HEK293 (cell line): ENCODE data around the gene LUC7L2.

Experiments
- CTCF ChIA-PET: fragments of 350-600 bp; formaldehyde crosslinking; extraction: SDS; loops from one replicate; lab custom pipeline; 2021; ENCODE audit warnings: antibody characterized with exemption; lab: Yijun Ruan, JAX
- POLR2A ChIA-PET: fragments of 300-600 bp; formaldehyde crosslinking; extraction: SDS; loops from one replicate; lab custom pipeline; 2020; ENCODE audit warnings: antibody characterized with exemption, inconsistent platforms; lab: Yijun Ruan, JAX
- H3K27ac ChIP-seq: fragments of 200-500 bp; sonication (Bioruptor generic); 2 replicates; pipeline ENCODE4 v1.5.1; 2014; ENCODE audit warnings: low read depth, low read length, control low read depth, inconsistent platforms; ENCODE audit errors: extremely low read depth
- H3K36me3 ChIP-seq, 2 experiments: fragments of 200-500 bp in 1 of 2; sonication (Bioruptor generic) in 1 of 2; 1 replicate in 1 of 2; 2 replicates in 1 of 2; pipeline ENCODE4 v1.5.1; 2014 to 2017; ENCODE audit warnings: inconsistent platforms in 2 of 2, low read length in 2 of 2; ENCODE audit not compliant: control insufficient read depth in 2 of 2, insufficient read depth in 1 of 2
- H3K4me1 ChIP-seq: fragments of 200-500 bp; sonication (Bioruptor generic); 2 replicates; pipeline ENCODE4 v1.5.1; 2014; ENCODE audit warnings: mild to moderate bottlenecking, low read length, inconsistent platforms; ENCODE audit not compliant: control insufficient read depth, insufficient read depth
- H3K4me3 ChIP-seq: 2 replicates; pipeline ENCODE4 v1.5.1; 2011; ENCODE audit warnings: low read depth, mild to moderate bottlenecking, control low read depth, low read length, moderate library complexity
- H3K9me3 ChIP-seq: fragments of 200-500 bp; sonication (Bioruptor generic); 2 replicates; pipeline ENCODE4 v1.5.1; 2014; ENCODE audit warnings: low read depth, low read length, inconsistent platforms; ENCODE audit not compliant: control insufficient read depth, insufficient read depth
- AEBP2 ChIP-seq: fragments of 450-650 bp; formaldehyde crosslinking; IDR thresholded peaks from 2 replicates; pipeline ENCODE4 v1.5.1; 2016; ENCODE audit warnings: missing biosample characterization, missing genetic modification characterization, borderline replicate concordance
- EGR2 ChIP-seq: fragments of 450-650 bp; formaldehyde crosslinking; IDR thresholded peaks from 2 replicates; pipeline ENCODE4 v1.5.1; 2016; ENCODE audit warnings: low read depth, missing biosample characterization, missing genetic modification characterization
- GLIS1 ChIP-seq: fragments of 450-650 bp; formaldehyde crosslinking; IDR thresholded peaks from 2 replicates; pipeline ENCODE4 v1.5.1; 2016; ENCODE audit warnings: missing biosample characterization, missing genetic modification characterization
- GLIS2 ChIP-seq: fragments of 450-650 bp; formaldehyde crosslinking; IDR thresholded peaks from 2 replicates; pipeline ENCODE4 v1.5.1; 2016; ENCODE audit warnings: missing biosample characterization, missing genetic modification characterization
- MZF1 ChIP-seq: fragments of 450-650 bp; formaldehyde crosslinking; IDR thresholded peaks from 2 replicates; pipeline ENCODE4 v1.5.1; 2017; ENCODE audit warnings: missing biosample characterization, missing genetic modification characterization, borderline replicate concordance
- ZBTB1 ChIP-seq: fragments of 450-650 bp; formaldehyde crosslinking; IDR thresholded peaks from 2 replicates; pipeline ENCODE4 v1.5.1; 2016; ENCODE audit warnings: missing biosample characterization, missing genetic modification characterization
- ZBTB10 ChIP-seq: fragments of 450-650 bp; formaldehyde crosslinking; IDR thresholded peaks from 2 replicates; pipeline ENCODE4 v1.5.1; 2016; ENCODE audit warnings: missing biosample characterization, missing genetic modification characterization
- ZBTB20 ChIP-seq: fragments of 450-650 bp; formaldehyde crosslinking; IDR thresholded peaks from 2 replicates; pipeline ENCODE4 v1.5.1; 2016; ENCODE audit warnings: missing biosample characterization, missing genetic modification characterization
- ZBTB8A ChIP-seq: fragments of 450-650 bp; formaldehyde crosslinking; IDR thresholded peaks from 2 replicates; pipeline ENCODE4 v1.5.1; 2016; ENCODE audit warnings: missing biosample characterization, missing genetic modification characterization
- ZNF114 ChIP-seq: fragments of 450-650 bp; formaldehyde crosslinking; IDR thresholded peaks from 2 replicates; pipeline ENCODE4 v1.5.0; 2017; ENCODE audit warnings: missing biosample characterization, missing genetic modification characterization
- ZNF140 ChIP-seq: fragments of 450-650 bp; formaldehyde crosslinking; IDR thresholded peaks from 2 replicates; pipeline ENCODE4 v1.5.1; 2016; ENCODE audit warnings: missing biosample characterization, missing genetic modification characterization
- ZNF211 ChIP-seq: fragments of 450-650 bp; formaldehyde crosslinking; IDR thresholded peaks from 2 replicates; pipeline ENCODE4 v1.5.1; 2016; ENCODE audit warnings: low read depth, missing biosample characterization, missing genetic modification characterization
- ZNF26 ChIP-seq: fragments of 450-650 bp; formaldehyde crosslinking; IDR thresholded peaks from 2 replicates; pipeline ENCODE4 v1.5.1; 2016; ENCODE audit warnings: missing biosample characterization, missing genetic modification characterization
- ZNF324 ChIP-seq: fragments of 450-650 bp; formaldehyde crosslinking; IDR thresholded peaks from 2 replicates; pipeline ENCODE4 v1.5.1; 2016; ENCODE audit warnings: missing biosample characterization, missing genetic modification characterization
- ZNF335 ChIP-seq: fragments of 450-650 bp; formaldehyde crosslinking; conservative IDR thresholded peaks from 2 replicates; pipeline ENCODE4 v1.5.1; 2016; ENCODE audit warnings: missing biosample characterization, missing genetic modification characterization
- ZNF501 ChIP-seq: fragments of 450-650 bp; formaldehyde crosslinking; IDR thresholded peaks from 2 replicates; pipeline ENCODE4 v1.5.1; 2016; ENCODE audit warnings: missing biosample characterization, missing genetic modification characterization
- ZNF521 ChIP-seq: fragments of 450-650 bp; formaldehyde crosslinking; IDR thresholded peaks from 2 replicates; pipeline ENCODE4 v1.5.1; 2017; ENCODE audit warnings: missing biosample characterization, mild to moderate bottlenecking, missing genetic modification characterization
- ZNF585B ChIP-seq: fragments of 450-650 bp; formaldehyde crosslinking; IDR thresholded peaks from 2 replicates; pipeline ENCODE4 v1.5.1; 2016; ENCODE audit warnings: missing biosample characterization, missing genetic modification characterization
- ZNF654 ChIP-seq: fragments of 450-650 bp; formaldehyde crosslinking; IDR thresholded peaks from 2 replicates; pipeline ENCODE4 v1.5.1; 2016; ENCODE audit warnings: low read depth, missing biosample characterization, missing genetic modification characterization
- TF ChIP-seq, protein P1 (sequence below): fragments of 450-650 bp; IDR thresholded peaks from 2 replicates; pipeline ENCODE4 v1.5.1; 2018; ENCODE audit warnings: missing biosample characterization, missing genetic modification characterization
- TF ChIP-seq, protein P2 (sequence below): fragments of 450-650 bp; formaldehyde crosslinking; IDR thresholded peaks from 2 replicates; pipeline ENCODE4 v1.5.1; 2016; ENCODE audit warnings: missing biosample characterization, missing genetic modification characterization
- TF ChIP-seq, protein P3 (sequence below): fragments of 450-650 bp; formaldehyde crosslinking; IDR thresholded peaks from 2 replicates; pipeline ENCODE4 v1.5.1; 2016; ENCODE audit warnings: missing biosample characterization, missing genetic modification characterization

Gene LUC7L2

GRCh38 chr7:139358541-139359365, 941 bp upstream of the LUC7L2 start:
- ChIA-PET POLR2A (interaction anchor here (1.4 to 2.5 kb wide), 3 partner anchors 10 to 225 kb away, joined by 6 to 35 read pairs (median 7); partner anchors contain the start of gene FMC1), CTCF (no interaction called here)
- no peak for TF ChIP-seq ZNF26 (tag by site-specific recombination)
- TF ChIP-seq ZBTB8A (tag by site-specific recombination) = no peak
- TF ChIP-seq, protein P1, sequence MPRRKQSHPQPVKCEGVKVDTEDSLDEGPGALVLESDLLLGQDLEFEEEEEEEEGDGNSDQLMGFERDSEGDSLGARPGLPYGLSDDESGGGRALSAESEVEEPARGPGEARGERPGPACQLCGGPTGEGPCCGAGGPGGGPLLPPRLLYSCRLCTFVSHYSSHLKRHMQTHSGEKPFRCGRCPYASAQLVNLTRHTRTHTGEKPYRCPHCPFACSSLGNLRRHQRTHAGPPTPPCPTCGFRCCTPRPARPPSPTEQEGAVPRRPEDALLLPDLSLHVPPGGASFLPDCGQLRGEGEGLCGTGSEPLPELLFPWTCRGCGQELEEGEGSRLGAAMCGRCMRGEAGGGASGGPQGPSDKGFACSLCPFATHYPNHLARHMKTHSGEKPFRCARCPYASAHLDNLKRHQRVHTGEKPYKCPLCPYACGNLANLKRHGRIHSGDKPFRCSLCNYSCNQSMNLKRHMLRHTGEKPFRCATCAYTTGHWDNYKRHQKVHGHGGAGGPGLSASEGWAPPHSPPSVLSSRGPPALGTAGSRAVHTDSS = 0 out of 2 replicates have a peak, but pooled peaks have one; percentile 1
- no peak for TF ChIP-seq EGR2 (tag by site-specific recombination)
- TF ChIP-seq ZNF501 (tag by site-specific recombination) = no peak
- TF ChIP-seq ZNF654 (tag by site-specific recombination) = no peak
- no peak for TF ChIP-seq AEBP2 (tag by site-specific recombination)
- TF ChIP-seq ZNF211 = no peak
- TF ChIP-seq, protein P2, sequence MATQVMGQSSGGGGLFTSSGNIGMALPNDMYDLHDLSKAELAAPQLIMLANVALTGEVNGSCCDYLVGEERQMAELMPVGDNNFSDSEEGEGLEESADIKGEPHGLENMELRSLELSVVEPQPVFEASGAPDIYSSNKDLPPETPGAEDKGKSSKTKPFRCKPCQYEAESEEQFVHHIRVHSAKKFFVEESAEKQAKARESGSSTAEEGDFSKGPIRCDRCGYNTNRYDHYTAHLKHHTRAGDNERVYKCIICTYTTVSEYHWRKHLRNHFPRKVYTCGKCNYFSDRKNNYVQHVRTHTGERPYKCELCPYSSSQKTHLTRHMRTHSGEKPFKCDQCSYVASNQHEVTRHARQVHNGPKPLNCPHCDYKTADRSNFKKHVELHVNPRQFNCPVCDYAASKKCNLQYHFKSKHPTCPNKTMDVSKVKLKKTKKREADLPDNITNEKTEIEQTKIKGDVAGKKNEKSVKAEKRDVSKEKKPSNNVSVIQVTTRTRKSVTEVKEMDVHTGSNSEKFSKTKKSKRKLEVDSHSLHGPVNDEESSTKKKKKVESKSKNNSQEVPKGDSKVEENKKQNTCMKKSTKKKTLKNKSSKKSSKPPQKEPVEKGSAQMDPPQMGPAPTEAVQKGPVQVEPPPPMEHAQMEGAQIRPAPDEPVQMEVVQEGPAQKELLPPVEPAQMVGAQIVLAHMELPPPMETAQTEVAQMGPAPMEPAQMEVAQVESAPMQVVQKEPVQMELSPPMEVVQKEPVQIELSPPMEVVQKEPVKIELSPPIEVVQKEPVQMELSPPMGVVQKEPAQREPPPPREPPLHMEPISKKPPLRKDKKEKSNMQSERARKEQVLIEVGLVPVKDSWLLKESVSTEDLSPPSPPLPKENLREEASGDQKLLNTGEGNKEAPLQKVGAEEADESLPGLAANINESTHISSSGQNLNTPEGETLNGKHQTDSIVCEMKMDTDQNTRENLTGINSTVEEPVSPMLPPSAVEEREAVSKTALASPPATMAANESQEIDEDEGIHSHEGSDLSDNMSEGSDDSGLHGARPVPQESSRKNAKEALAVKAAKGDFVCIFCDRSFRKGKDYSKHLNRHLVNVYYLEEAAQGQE (tag by site-specific recombination) = no peak
- TF ChIP-seq GLIS2 = 0 out of 2 replicates have a peak, but pooled peaks have one; percentile 27
- TF ChIP-seq, protein P3, sequence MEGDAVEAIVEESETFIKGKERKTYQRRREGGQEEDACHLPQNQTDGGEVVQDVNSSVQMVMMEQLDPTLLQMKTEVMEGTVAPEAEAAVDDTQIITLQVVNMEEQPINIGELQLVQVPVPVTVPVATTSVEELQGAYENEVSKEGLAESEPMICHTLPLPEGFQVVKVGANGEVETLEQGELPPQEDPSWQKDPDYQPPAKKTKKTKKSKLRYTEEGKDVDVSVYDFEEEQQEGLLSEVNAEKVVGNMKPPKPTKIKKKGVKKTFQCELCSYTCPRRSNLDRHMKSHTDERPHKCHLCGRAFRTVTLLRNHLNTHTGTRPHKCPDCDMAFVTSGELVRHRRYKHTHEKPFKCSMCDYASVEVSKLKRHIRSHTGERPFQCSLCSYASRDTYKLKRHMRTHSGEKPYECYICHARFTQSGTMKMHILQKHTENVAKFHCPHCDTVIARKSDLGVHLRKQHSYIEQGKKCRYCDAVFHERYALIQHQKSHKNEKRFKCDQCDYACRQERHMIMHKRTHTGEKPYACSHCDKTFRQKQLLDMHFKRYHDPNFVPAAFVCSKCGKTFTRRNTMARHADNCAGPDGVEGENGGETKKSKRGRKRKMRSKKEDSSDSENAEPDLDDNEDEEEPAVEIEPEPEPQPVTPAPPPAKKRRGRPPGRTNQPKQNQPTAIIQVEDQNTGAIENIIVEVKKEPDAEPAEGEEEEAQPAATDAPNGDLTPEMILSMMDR (tag by site-specific recombination) = no peak
- no peak for TF ChIP-seq MZF1 (tag by site-specific recombination)
- no peak for TF ChIP-seq ZNF585B (tag by site-specific recombination)
- no peak for TF ChIP-seq ZBTB1
- no peak for TF ChIP-seq ZNF324 (tag by site-specific recombination)
- TF ChIP-seq GLIS1 (tag by site-specific recombination) = no peak
- no peak for TF ChIP-seq ZBTB10
- peak; percentile 85 for TF ChIP-seq ZNF335 (tag by site-specific recombination)
- no peak for TF ChIP-seq ZNF140 (tag by site-specific recombination)
- no peak; the same call in 1 of the 2 replicates for TF ChIP-seq ZBTB20 (tag by site-specific recombination)
- no peak for TF ChIP-seq ZNF521 (tag by site-specific recombination)
- TF ChIP-seq ZNF114 = no peak
- TF ChIP-seq, all 188 proteins: peak for 3
- peak overlapping the region; percentile 95 for H3K27ac ChIP-seq
- H3K9me3 ChIP-seq = no peaks in the 10 kb centered on the region
- peaks cover 0 to 9% of the 10 kb centered on the region in 2 experiments; a peak in 1 of 3 replicates for H3K36me3 ChIP-seq
- H3K4me3 ChIP-seq = peak overlapping the region; percentile 74
- H3K4me1 ChIP-seq = peaks cover 7% of the 10 kb centered on the region; the same call in 1 of the 2 replicates
